MM.1S (cell line): Measurements from ENCODE around the gene SNRPB2.

ENCODE experiments used
- DNase-seq: peaks from one replicate; pipeline ENCODE4 v3.0.0-alpha.2; 2015
- H2AFZ ChIP-seq: fragments of 300-600 bp; sonication (generic); 2 replicates; pipeline ENCODE4 v1.6.0; 2016; ENCODE audit warnings: antibody characterized with exemption, low read length
- H3F3A ChIP-seq: fragments of 300-600 bp; sonication (generic); 2 replicates; pipeline ENCODE4 v1.6.1; 2016; ENCODE audit warnings: mild to moderate bottlenecking, antibody characterized with exemption, low read length, moderate library complexity, mixed read lengths; ENCODE audit not compliant: insufficient read depth
- H3K27ac ChIP-seq: fragments of 300-600 bp; sonication (generic); 2 replicates; pipeline ENCODE4 v1.5.1; 2016; ENCODE audit warnings: mild to moderate bottlenecking, low read length
- H3K27me3 ChIP-seq: fragments of 300-600 bp; sonication (generic); replicated peaks from 2 replicates; pipeline ENCODE4 v1.6.0; 2016; ENCODE audit warnings: low read length; ENCODE audit not compliant: insufficient read depth
- H3K36me3 ChIP-seq: fragments of 300-600 bp; sonication (generic); replicated peaks from 2 replicates; pipeline ENCODE4 v1.6.1; 2016; ENCODE audit warnings: mild to moderate bottlenecking, low read length, mixed read lengths; ENCODE audit not compliant: insufficient read depth
- H3K4me1 ChIP-seq: fragments of 300-600 bp; sonication (generic); 2 replicates; pipeline ENCODE4 v1.6.1; 2016; ENCODE audit warnings: low read length, mixed read lengths
- H3K4me2 ChIP-seq: fragments of 300-600 bp; sonication (generic); 2 replicates; pipeline ENCODE4 v1.6.0; 2016; ENCODE audit warnings: low read depth, low read length
- H3K4me3 ChIP-seq: fragments of 300-600 bp; sonication (generic); 2 replicates; pipeline ENCODE4 v1.5.1; 2016; ENCODE audit warnings: low read length, mixed read lengths
- H3K79me2 ChIP-seq: fragments of 300-600 bp; sonication (generic); 2 replicates; pipeline ENCODE4 v1.6.1; 2016; ENCODE audit warnings: mixed run types, low read length, mixed read lengths
- H3K9ac ChIP-seq: fragments of 300-600 bp; sonication (generic); 2 replicates; pipeline ENCODE4 v1.6.1; 2016; ENCODE audit warnings: low read length, mixed read lengths
- H3K9me2 ChIP-seq: fragments of 300-600 bp; sonication (generic); replicated peaks from 2 replicates; pipeline ENCODE4 v1.6.1; 2016; ENCODE audit warnings: mild to moderate bottlenecking, low read length, mixed read lengths; ENCODE audit not compliant: insufficient read depth
- H3K9me3 ChIP-seq: fragments of 300-600 bp; sonication (generic); replicated peaks from 2 replicates; pipeline ENCODE4 v1.6.1; 2016; ENCODE audit warnings: mild to moderate bottlenecking, low read length, mixed read lengths; ENCODE audit not compliant: insufficient read depth
- H4K20me1 ChIP-seq: fragments of 300-600 bp; sonication (generic); 2 replicates; pipeline ENCODE4 v1.6.1; 2016; ENCODE audit warnings: mild to moderate bottlenecking, low read length, moderate library complexity, mixed read lengths; ENCODE audit not compliant: insufficient read depth
- EZH2 ChIP-seq: fragments of 300-600 bp; sonication (generic); optimal IDR thresholded peaks from 2 replicates; pipeline ENCODE3; 2017; ENCODE audit warnings: low read depth, mild to moderate bottlenecking, antibody characterized with exemption, low read length, mixed read lengths
- EZH2phosphoT487 ChIP-seq: fragments of 300-600 bp; sonication (generic); IDR thresholded peaks from 2 replicates; pipeline ENCODE4 v1.6.1; 2018; ENCODE audit warnings: antibody characterized with exemption, low read length
- TF ChIP-seq, protein P1 (sequence below): fragments of 300-600 bp; sonication (generic); IDR thresholded peaks from 2 replicates; pipeline ENCODE4 v1.5.1; 2016; ENCODE audit warnings: antibody characterized with exemption, low read length, mixed read lengths

The SNRPB2 gene

DNA sequence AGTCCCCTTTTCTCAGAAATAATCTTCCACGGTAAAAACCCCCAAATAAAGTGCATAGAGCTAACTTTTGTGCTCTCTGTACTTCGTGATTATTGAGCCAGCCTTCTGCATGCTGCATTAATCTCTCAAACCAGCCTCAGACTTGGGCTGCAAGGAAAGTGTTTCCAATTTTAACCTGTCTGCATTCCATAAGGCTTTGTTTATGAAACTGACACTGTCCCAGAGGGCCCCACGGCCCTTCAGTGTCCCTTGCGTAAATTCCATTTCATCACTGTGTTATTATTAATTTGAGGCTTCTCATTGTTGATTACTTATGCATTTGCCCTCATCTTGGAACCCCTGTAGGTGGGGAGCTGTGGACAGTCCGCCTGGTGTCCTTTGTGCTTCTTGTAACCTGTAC is 15.6 kb upstream of the SNRPB2 start:
- H3K27me3 ChIP-seq: no peaks in the 10 kb centered on the region
- no peak overlapping the region for H3K9ac ChIP-seq
- H3K36me3 ChIP-seq: no peaks in the 10 kb centered on the region
- no peaks in the 10 kb centered on the region for H3K9me2 ChIP-seq
- peaks cover 5% of the 10 kb centered on the region for H3K4me1 ChIP-seq
- no peak overlapping the region for H2AFZ ChIP-seq
- H4K20me1 ChIP-seq: no peaks in the 10 kb centered on the region
- no peak overlapping the region for H3K27ac ChIP-seq
- no peak overlapping the region for H3K4me2 ChIP-seq
- 0 out of 2 replicates have a peak, but pooled peaks cover 1% of the 10 kb centered on the region for H3F3A ChIP-seq
- no peaks in the 10 kb centered on the region for H3K79me2 ChIP-seq
- DNase-seq: no peak
- H3K9me3 ChIP-seq: no peaks in the 10 kb centered on the region
- no peak overlapping the region for H3K4me3 ChIP-seq
- TF ChIP-seq, protein P1, sequence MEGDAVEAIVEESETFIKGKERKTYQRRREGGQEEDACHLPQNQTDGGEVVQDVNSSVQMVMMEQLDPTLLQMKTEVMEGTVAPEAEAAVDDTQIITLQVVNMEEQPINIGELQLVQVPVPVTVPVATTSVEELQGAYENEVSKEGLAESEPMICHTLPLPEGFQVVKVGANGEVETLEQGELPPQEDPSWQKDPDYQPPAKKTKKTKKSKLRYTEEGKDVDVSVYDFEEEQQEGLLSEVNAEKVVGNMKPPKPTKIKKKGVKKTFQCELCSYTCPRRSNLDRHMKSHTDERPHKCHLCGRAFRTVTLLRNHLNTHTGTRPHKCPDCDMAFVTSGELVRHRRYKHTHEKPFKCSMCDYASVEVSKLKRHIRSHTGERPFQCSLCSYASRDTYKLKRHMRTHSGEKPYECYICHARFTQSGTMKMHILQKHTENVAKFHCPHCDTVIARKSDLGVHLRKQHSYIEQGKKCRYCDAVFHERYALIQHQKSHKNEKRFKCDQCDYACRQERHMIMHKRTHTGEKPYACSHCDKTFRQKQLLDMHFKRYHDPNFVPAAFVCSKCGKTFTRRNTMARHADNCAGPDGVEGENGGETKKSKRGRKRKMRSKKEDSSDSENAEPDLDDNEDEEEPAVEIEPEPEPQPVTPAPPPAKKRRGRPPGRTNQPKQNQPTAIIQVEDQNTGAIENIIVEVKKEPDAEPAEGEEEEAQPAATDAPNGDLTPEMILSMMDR: no peak
- TF ChIP-seq EZH2phosphoT487: no peak
- no peak for TF ChIP-seq EZH2

DNA sequence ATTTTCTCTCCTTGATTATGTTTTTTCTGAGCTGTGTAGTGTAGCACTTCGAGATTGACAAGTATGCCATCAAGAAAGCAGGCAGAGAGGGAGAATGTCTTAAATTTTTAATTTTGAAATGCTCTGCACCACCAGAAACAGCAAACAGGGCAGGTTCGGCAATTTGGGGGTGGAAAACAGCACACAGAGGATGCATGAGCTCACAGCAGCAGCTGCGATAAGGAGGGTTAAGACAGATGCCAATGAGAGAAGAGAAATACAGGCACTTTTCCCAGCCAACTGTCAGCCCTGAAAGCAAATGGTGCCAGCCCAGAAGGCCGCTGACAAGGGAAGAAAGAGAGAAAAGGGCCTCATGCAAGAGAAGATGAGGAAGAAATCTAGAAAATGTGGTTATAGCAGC is 15.1 kb upstream of the SNRPB2 start:
- no peak overlapping the region for H2AFZ ChIP-seq
- no peaks in the 10 kb centered on the region for H3K9me3 ChIP-seq
- H3K4me2 ChIP-seq: no peak overlapping the region
- no peaks in the 10 kb centered on the region for H3K9me2 ChIP-seq
- H4K20me1 ChIP-seq: no peaks in the 10 kb centered on the region
- H3K4me1 ChIP-seq: no peaks in the 10 kb centered on the region
- no peak for DNase-seq
- no peak overlapping the region for H3K9ac ChIP-seq
- no peaks in the 10 kb centered on the region for H3K27me3 ChIP-seq
- H3F3A ChIP-seq: no peaks in the 10 kb centered on the region
- no peak for TF ChIP-seq EZH2
- TF ChIP-seq EZH2phosphoT487: no peak
- TF ChIP-seq, protein P1: no peak
- no peak overlapping the region for H3K27ac ChIP-seq
- no peaks in the 10 kb centered on the region for H3K79me2 ChIP-seq
- no peak overlapping the region for H3K4me3 ChIP-seq
- no peaks in the 10 kb centered on the region for H3K36me3 ChIP-seq

DNA sequence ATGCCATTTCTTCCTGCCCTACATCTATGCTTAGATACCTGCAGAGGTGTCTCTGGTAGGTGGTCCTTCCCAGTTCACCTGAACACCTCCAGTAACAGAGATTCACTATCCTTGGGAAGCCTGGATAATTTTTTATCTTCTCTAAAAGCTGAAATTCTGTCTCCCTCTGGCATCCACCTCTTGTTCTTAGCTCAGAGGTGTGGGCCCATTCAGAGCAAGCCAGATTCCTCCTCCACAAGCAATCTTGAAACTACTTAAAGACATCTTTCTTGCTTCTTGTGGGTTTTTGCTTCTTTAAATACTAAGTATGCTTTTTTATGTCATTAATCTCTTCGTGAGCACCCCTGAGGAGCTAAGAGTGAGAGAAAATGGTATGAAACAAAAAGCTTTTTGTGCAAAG is 10.4 kb upstream of the SNRPB2 start:
- Histone ChIP-seq H3K9me3 (no peaks in the 10 kb centered on the region), H2AFZ (no peak overlapping the region), H3K4me2 (no peak overlapping the region), H3F3A (no peaks in the 10 kb centered on the region), H3K27ac (no peak overlapping the region), H3K79me2 (no peaks in the 10 kb centered on the region), H3K9ac (no peak overlapping the region), H3K9me2 (no peaks in the 10 kb centered on the region), H3K4me1 (no peaks in the 10 kb centered on the region), H4K20me1 (no peaks in the 10 kb centered on the region), H3K4me3 (no peak overlapping the region), H3K36me3 (no peaks in the 10 kb centered on the region), H3K27me3 (no peaks in the 10 kb centered on the region)
- TF ChIP-seq EZH2phosphoT487 (no peak), EZH2 (no peak)
- TF ChIP-seq, protein P1: no peak
- DNase-seq: no peak

DNA sequence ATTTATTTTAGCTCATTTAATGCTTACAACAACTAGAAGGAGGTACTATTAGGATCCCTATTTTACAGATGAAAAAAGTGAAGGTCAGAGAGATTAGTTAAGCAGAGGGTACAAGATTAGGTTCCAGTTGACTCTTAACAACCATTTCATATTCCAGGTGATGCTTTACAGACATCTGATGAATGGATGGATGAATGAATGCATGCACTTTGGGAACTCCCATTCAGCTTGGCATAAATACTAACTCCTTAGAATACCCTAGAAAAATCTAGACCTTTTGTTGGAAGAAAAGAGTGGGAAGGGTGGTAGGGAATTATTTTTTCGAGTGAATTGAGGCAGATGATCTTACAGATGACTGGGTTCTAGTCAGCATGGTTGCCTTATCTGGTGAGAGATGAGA is 746 bp upstream of the SNRPB2 start:
- Histone ChIP-seq H3K9ac (no peak overlapping the region), H2AFZ (peak overlapping the region; percentile 98), H3F3A (0 out of 2 replicates have a peak, but pooled peaks cover 3% of the 10 kb centered on the region), H3K9me2 (no peaks in the 10 kb centered on the region), H4K20me1 (no peaks in the 10 kb centered on the region), H3K4me2 (peak overlapping the region; percentile 73), H3K36me3 (peaks cover 9% of the 10 kb centered on the region; the same call in 1 of the 2 replicates), H3K4me1 (peaks cover 11% of the 10 kb centered on the region), H3K4me3 (peak overlapping the region; percentile 96; the same call in 1 of the 2 replicates), H3K9me3 (no peaks in the 10 kb centered on the region), H3K27ac (no peak overlapping the region), H3K27me3 (peaks cover 5% of the 10 kb centered on the region; the same call in 1 of the 2 replicates), H3K79me2 (peaks cover 39% of the 10 kb centered on the region)
- no peak for DNase-seq
- TF ChIP-seq EZH2phosphoT487 (no peak), EZH2 (no peak)
- TF ChIP-seq, protein P1: no peak
